ENCODE data around the gene ACOX2.

DNA sequence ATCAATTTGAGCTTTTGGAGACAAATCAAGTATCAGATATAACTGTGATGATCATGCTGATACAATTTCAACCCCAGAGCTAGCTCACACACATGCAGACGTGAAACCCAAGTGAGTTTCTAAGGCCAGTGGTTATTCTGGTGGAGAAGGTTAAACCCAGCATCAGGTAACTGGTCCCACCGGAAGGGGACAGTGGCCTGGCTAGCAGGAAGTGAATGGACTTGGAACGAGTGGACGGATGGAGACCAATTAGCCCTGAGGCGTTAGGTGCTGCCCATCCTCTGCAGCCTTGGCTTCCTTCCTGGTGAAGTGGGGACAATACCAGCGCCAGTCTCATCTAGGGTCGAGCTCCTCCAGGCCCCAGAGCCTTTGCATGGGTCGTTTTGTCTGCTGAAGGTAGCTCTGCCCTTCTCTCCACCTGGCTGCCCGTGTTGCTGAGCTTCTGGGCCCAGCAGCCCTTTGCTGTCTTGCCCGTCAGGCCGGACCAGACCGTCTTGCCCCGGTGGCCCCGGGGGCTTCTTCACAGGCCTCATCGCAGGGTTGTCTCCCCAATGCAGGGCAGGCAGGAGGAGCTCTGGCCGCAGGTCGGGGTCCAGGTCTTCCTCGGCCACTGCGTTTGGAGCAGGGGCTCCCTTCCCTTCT, 46.0 kb downstream of the ACOX2 start:
- TF ChIP-seq, protein P1, sequence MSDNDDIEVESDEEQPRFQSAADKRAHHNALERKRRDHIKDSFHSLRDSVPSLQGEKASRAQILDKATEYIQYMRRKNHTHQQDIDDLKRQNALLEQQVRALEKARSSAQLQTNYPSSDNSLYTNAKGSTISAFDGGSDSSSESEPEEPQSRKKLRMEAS (IDR thresholded peaks at IDR 0.05; ENCODE audit: insufficient read depth, insufficient read length), result no peak
- no peak for TF ChIP-seq POLR2A (IDR thresholded peaks at IDR 0.05; ENCODE audit: low read depth, low read length)
